ENCODE measurements around the gene HAUS7.

DNA sequence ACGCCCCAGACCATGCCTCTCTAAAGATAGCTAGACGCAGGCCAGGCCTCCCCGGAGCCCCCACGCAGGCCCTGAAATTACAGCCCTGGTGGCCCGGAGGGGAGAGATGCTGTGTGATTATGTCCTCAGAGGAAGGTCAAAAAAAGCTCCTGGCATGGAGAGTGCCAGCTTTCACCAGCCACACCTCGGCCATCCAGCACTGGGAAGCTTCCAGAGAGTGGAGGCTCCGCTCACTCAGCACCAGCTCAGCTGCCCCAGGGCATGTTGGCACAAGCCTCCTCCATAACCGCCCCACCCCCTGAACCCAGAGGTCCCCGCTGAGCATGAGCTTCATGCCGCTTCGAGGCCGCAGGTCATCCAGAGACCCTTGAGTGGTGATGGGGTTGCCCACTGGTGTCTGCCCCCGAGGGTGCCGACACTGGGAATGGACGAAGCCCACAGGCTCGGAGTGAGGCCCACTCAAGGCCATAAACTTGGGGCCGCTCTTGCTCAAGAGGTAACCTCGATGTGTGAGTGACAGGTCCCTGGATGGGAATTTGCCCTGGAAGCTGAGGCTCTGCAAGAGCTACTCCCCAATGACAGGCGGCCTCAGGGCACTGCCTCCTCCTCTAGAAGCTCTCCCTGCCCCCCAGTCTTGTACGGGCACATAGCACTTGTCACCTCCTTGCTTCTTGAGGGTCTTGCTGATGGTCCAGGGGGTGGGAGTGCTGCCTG lies 20.0 kb upstream of the HAUS7 start:
- TF ChIP-seq, protein P1, sequence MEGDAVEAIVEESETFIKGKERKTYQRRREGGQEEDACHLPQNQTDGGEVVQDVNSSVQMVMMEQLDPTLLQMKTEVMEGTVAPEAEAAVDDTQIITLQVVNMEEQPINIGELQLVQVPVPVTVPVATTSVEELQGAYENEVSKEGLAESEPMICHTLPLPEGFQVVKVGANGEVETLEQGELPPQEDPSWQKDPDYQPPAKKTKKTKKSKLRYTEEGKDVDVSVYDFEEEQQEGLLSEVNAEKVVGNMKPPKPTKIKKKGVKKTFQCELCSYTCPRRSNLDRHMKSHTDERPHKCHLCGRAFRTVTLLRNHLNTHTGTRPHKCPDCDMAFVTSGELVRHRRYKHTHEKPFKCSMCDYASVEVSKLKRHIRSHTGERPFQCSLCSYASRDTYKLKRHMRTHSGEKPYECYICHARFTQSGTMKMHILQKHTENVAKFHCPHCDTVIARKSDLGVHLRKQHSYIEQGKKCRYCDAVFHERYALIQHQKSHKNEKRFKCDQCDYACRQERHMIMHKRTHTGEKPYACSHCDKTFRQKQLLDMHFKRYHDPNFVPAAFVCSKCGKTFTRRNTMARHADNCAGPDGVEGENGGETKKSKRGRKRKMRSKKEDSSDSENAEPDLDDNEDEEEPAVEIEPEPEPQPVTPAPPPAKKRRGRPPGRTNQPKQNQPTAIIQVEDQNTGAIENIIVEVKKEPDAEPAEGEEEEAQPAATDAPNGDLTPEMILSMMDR (conservative IDR thresholded peaks at IDR 0.05) = no peak
- no peak for TF ChIP-seq EZH2 (IDR thresholded peaks at IDR 0.05; ENCODE audit: low read depth)
